GM12878 (cell line): Measurements from ENCODE around the gene SLC25A47. TPM values are rescaled to one million over a fixed set of nuclear protein-coding genes. Genes with fewer than 3 reads are reported as not detected.

Experiments used
- ATAC-seq: fragments of 200-7000 bp; cut with Tn5 transposase; 3 replicates; pipeline ENCODE4 v1.9.1; 2020; ENCODE audit warnings: mild to moderate bottlenecking, moderate library complexity
- BruUV-seq: library from RNA; stranded (reverse); fragments of 400-500 nt; replicated peaks from 2 replicates; lab custom pipeline; 2021; lab: Mats Ljungman, UMichigan
- CTCF ChIA-PET: fragments of 300-600 bp; sonication (Branson Sonifier 250); formaldehyde crosslinking; extraction: SDS; loops from one replicate; lab custom pipeline; 2021; ENCODE audit warnings: inconsistent platforms; lab: Yijun Ruan, JAX
- POLR2A ChIA-PET: fragments of 350-600 bp; formaldehyde crosslinking; extraction: SDS; loops from one replicate; lab custom pipeline; 2021; ENCODE audit warnings: inconsistent platforms; lab: Charles Lee
- RAD21 ChIA-PET: fragments of 300-600 bp; sonication (Branson Sonifier 250); formaldehyde crosslinking; loops from one replicate; lab custom pipeline; 2023; ENCODE audit warnings: antibody characterized with exemption; ENCODE audit not compliant: unreplicated experiment; lab: Charles Lee
- SMC1A ChIA-PET: fragments of 300-600 bp; sonication (Branson Sonifier 250); formaldehyde crosslinking; loops from one replicate; lab custom pipeline; 2023; ENCODE audit not compliant: unreplicated experiment, uncharacterized antibody; lab: Charles Lee
- DNase-seq: peaks from one replicate; pipeline ENCODE4 v3.0.0-alpha.2; 2011; ENCODE audit warnings: low read depth, low spot score
- FAIRE-seq: peaks from 3 replicates; lab custom pipeline; 2011; peaks lifted over from hg19 to GRCh38; lab: Jason Lieb, UNC
- H2AFZ ChIP-seq: 2 replicates; pipeline ENCODE4 v1.6.0; 2011; ENCODE audit warnings: low read depth, low read length, control low read depth; ENCODE audit not compliant: control insufficient read depth
- H3K27ac ChIP-seq: 2 replicates; pipeline ENCODE4 v1.5.1; 2011; ENCODE audit warnings: control low read depth; ENCODE audit not compliant: control insufficient read depth, insufficient read depth
- H3K27me3 ChIP-seq, 2 experiments: replicated peaks in 1 of 2; 2 replicates each; pipeline versions ENCODE4 v1.6.0 to v1.6.1; 2011; ENCODE audit warnings: low read length in 1 of 2; ENCODE audit not compliant: control insufficient read depth in 2 of 2, insufficient read depth in 2 of 2
- H3K36me3 ChIP-seq, 2 experiments: 2 replicates each; pipeline ENCODE4 v1.5.1; 2011; ENCODE audit warnings: low read length in 1 of 2; ENCODE audit not compliant: control insufficient read depth in 2 of 2, insufficient read depth in 2 of 2
- H3K4me1 ChIP-seq: 2 replicates; pipeline ENCODE4 v1.6.1; 2011; ENCODE audit warnings: mild to moderate bottlenecking, low read length, moderate library complexity, mixed read lengths; ENCODE audit not compliant: control insufficient read depth, insufficient read depth
- H3K4me2 ChIP-seq: 2 replicates; pipeline ENCODE4 v1.6.0; 2011; ENCODE audit warnings: control low read depth; ENCODE audit not compliant: control insufficient read depth, insufficient read depth
- H3K4me3 ChIP-seq: fragments of 200-600 bp; sonication (generic); 2 replicates; pipeline ENCODE4 v1.5.1; 2016
- H3K79me2 ChIP-seq: 2 replicates; pipeline ENCODE4 v1.6.0; 2011; ENCODE audit warnings: low read length; ENCODE audit not compliant: control insufficient read depth, insufficient read depth
- H3K9ac ChIP-seq: 2 replicates; pipeline ENCODE4 v1.8.0; 2011; ENCODE audit warnings: low read length, control low read depth, mixed read lengths; ENCODE audit not compliant: control insufficient read depth, insufficient read depth
- H3K9me3 ChIP-seq: replicated peaks from 3 replicates; pipeline ENCODE4 v1.5.1; 2011; ENCODE audit warnings: mild to moderate bottlenecking, low read length; ENCODE audit not compliant: control insufficient read depth, insufficient read depth
- H4K20me1 ChIP-seq: 2 replicates; pipeline ENCODE4 v1.6.0; 2011; ENCODE audit not compliant: control insufficient read depth, insufficient read depth
- GATAD2B ChIP-seq: fragments of 450-650 bp; conservative IDR thresholded peaks from 2 replicates; pipeline ENCODE4 v1.6.1; 2017; ENCODE audit warnings: low read depth, mild to moderate bottlenecking, moderate library complexity
- HDGF ChIP-seq: fragments of 450-650 bp; IDR thresholded peaks from 2 replicates; pipeline ENCODE4 v1.6.1; 2016; ENCODE audit warnings: antibody characterized with exemption
- IRF4 ChIP-seq: IDR thresholded peaks from 2 replicates; pipeline ENCODE4 v1.6.1; 2011; ENCODE audit warnings: low read depth, low read length
- MTA2 ChIP-seq: fragments of 450-650 bp; IDR thresholded peaks from 2 replicates; pipeline ENCODE4 v1.6.1; 2016; ENCODE audit warnings: low read depth, mild to moderate bottlenecking, moderate library complexity
- PAX5 ChIP-seq: IDR thresholded peaks from 2 replicates; pipeline ENCODE4 v1.6.1; 2011; ENCODE audit warnings: low read depth, low read length, borderline replicate concordance
- PAX8 ChIP-seq: fragments of 450-650 bp; IDR thresholded peaks from 2 replicates; pipeline ENCODE4 v1.6.1; 2017; ENCODE audit warnings: mild to moderate bottlenecking, moderate library complexity
- POLR2AphosphoS5 ChIP-seq: IDR thresholded peaks from 2 replicates; pipeline ENCODE4 v1.6.1; 2011; ENCODE audit warnings: mild to moderate bottlenecking, low read length, inconsistent platforms
- SPI1 ChIP-seq: IDR thresholded peaks from 2 replicates; pipeline ENCODE4 v1.6.1; 2011; ENCODE audit warnings: low read depth, mild to moderate bottlenecking, low read length, moderate library complexity, borderline replicate concordance; ENCODE audit not compliant: insufficient read depth
- WGBS: methylation state at CpG from one replicate; pipeline ENCODE4 v1.1.6; 2016; ENCODE audit warnings: low lambda C conversion rate; ENCODE audit not compliant: insufficient replicate concordance, insufficient coverage; ENCODE audit errors: missing lambda C conversion rate; 5-methylcytosine and 5-hydroxymethylcytosine counted together
- in situ Hi-C: fragments of 300-500 bp; cut with MboI; formaldehyde crosslinking; loops from 9 replicates; pipeline ENCODE4 v1.14.3; 2018; ENCODE audit warnings: mixed read lengths
- intact Hi-C: fragments of 100-400 bp; cut with micrococcal nuclease; formaldehyde crosslinking; loops from one replicate; pipeline ENCODE4 v1.14.2; 2022; ENCODE audit not compliant: unreplicated experiment
- polyA plus RNA-seq, 11 experiments: library from polyadenylated mRNA; depleted of rRNA in 4 of 11; unstranded in 6 of 11; stranded (reverse) in 5 of 11; fragments of >200 nt; fragmentation: Nextera tagmentation in 4 of 11; fragmentation: Illumina TruSeq in 1 of 11; extraction: Ambion mirVana in 4 of 11; extraction: Trizol in 1 of 11; gene quantifications; 1 replicate in 1 of 11; 2 replicates in 10 of 11; pipeline versions ENCODE4 v1.2.1 to v1.2.3, GENCODE V29; 2011 to 2016; ENCODE audit warnings: inconsistent platforms in 2 of 11, missing spikeins in 2 of 11, low read depth in 1 of 11
- total RNA-seq, 4 experiments: library from RNA; depleted of rRNA in 3 of 4; stranded (reverse); fragments of >200 nt in 3 of 4; fragmentation: Illumina TruSeq in 1 of 4; extraction: Trizol in 1 of 4; gene quantifications; 2 replicates each; pipeline versions ENCODE4 v1.2.1 to v1.2.3, GENCODE V29; 2013 to 2021
- TF ChIP-seq, protein P1 (sequence below): fragments of 450-650 bp; IDR thresholded peaks from 2 replicates; pipeline ENCODE4 v1.6.1; 2017; ENCODE audit warnings: mild to moderate bottlenecking, moderate library complexity

SLC25A47 gene
- total and polyA plus RNA-seq, 10 of the 15 experiments (the other 5 are each of a cell fraction or from before 2014, with no cell fraction given): 0.14 TPM; not detected in 9

DNA sequence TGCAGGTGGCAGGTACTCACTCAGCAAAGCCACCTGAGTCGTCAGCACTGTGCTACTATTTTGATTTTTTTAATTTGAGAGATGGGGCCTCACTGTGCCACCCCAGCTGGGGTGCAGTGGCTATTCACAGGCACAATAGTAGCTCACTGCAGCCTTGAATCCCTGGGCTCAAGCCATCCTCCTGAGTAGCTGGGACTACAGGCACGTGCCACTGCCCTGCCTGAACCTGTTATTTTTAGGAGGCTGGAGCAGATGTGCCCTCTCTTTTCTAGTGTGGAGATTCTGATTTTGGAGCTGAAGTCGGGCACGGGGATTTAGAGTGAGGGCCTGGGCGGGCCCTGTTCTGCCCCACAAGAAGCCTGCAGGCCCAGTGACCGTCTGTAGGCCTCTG, 17.3 kb downstream of the SLC25A47 start:
- ChIA-PET RAD21 (interaction anchor here (0.6 to 2.1 kb wide), 5 partner anchors 35 to 1763 kb away, joined by 3 to 10 read pairs (median 5); a partner anchor contains a TSS), SMC1A (interaction anchor here (0.8 to 2.8 kb wide), 7 partner anchors 9 to 45 kb away, joined by 3 to 24 read pairs (median 3); partner anchors contain the start of gene WDR25), CTCF (interaction anchor here (0.6 to 2.1 kb wide), 7 partner anchors 9 to 116 kb away, joined by 3 to 19 read pairs (median 4); no protein-coding TSS in a partner anchor), POLR2A (interaction anchor here (1.0 to 1.9 kb wide), 3 partner anchors 31 to 35 kb away, joined by 3 to 14 read pairs (median 4); partner anchors contain the start of gene WDR25)
- ATAC-seq (no peak), DNase-seq (no peak), FAIRE-seq (no peak)
- no peaks in the 10 kb centered on the region for H4K20me1 ChIP-seq
- no peak overlapping the region; the same call in 1 of the 2 replicates for H3K27ac ChIP-seq
- no peak overlapping the region for H3K4me2 ChIP-seq
- H3K9ac ChIP-seq: no peak overlapping the region
- TF ChIP-seq HDGF (no peak), PAX8 (no peak)
- no peak overlapping the region for H2AFZ ChIP-seq
- H3K9me3 ChIP-seq: no peaks in the 10 kb centered on the region
- BruUV-seq: TSS peak; percentile 26
- in situ Hi-C loops: no loop called here
- WGBS: 85% methylated on average over 6 of the region's 6 CpGs
- H3K4me3 ChIP-seq: no peak overlapping the region
- H3K4me1 ChIP-seq: peaks cover 23% of the 10 kb centered on the region
- peaks cover 18 to 31% of the 10 kb centered on the region in 2 experiments for H3K36me3 ChIP-seq
- no peaks in the 10 kb centered on the region for H3K79me2 ChIP-seq
- no peaks in the 10 kb centered on the region for H3K27me3 ChIP-seq
- intact Hi-C loops: loop anchor here (5.0 kb wide), 1 partner anchor 37 kb away; the partner anchor contains the start of gene WDR25

DNA sequence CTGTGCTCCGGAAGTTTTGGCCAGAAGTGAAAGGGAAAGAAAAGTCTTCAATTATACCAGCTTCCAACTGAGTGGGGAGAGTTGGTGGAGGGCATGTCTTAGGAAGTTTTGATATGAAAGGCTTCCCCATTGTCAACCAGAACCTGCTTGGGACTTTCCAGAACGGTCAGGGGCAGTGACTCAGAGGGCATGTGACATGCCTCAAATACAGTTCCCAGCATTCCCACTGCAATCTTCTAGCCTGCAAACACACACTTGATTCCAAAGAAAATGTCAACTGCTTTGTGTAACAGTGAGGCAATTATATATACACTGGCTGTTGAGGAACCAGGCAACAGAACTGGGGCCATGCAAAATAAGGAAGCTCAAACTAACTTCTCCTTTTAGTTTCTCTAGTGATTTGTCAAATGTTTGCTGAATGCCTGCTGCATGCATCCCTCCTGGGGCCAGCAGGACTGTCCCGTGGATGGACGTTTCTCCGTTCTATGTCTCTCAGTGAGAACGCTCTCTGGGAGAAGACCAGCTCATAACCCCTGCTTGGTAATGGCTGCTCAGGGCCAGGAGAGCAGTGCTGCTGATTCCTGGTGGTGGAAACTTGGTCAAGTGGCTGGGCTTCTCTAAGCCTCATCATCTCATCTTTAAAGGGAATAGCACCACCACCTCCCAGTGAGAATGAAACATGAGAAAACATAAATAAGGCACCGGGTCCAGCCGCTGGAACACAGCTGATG, 18.3 kb downstream of the SLC25A47 start:
- H4K20me1 ChIP-seq: no peaks in the 10 kb centered on the region
- peak overlapping the region; percentile 59 for H3K4me2 ChIP-seq
- no peaks in the 10 kb centered on the region for H3K9me3 ChIP-seq
- WGBS: 6% methylated on average over 8 of the region's 8 CpGs
- ChIA-PET POLR2A (interaction anchor here (0.6 to 1.9 kb wide), 5 partner anchors 30 to 105 kb away, joined by 3 to 14 read pairs (median 4); partner anchors contain the start of gene WDR25), SMC1A (interaction anchor here (0.8 to 2.8 kb wide), 8 partner anchors 8 to 44 kb away, joined by 3 to 24 read pairs (median 5); partner anchors contain the start of gene WDR25), CTCF (interaction anchor here (0.8 to 2.1 kb wide), 11 partner anchors 8 to 71 kb away, joined by 3 to 19 read pairs (median 3); a partner anchor contains a TSS), RAD21 (interaction anchor here (1.0 to 2.1 kb wide), 8 partner anchors 17 to 47 kb away, joined by 3 to 10 read pairs (median 4); a partner anchor contains a TSS)
- peak; percentile 81 for ATAC-seq
- FAIRE-seq: peak; percentile 92
- in situ Hi-C loops (no loop called here), intact Hi-C loops (loop anchor here (5.0 kb wide), 1 partner anchor 36 kb away; the partner anchor contains the start of gene WDR25)
- no peaks in the 10 kb centered on the region for H3K27me3 ChIP-seq
- H3K36me3 ChIP-seq: peaks cover 24 to 39% of the 10 kb centered on the region in 2 experiments
- H3K27ac ChIP-seq: peak overlapping the region; percentile 75
- H3K9ac ChIP-seq: peak overlapping the region; percentile 16; the same call in 1 of the 2 replicates
- DNase-seq: peak; percentile 44
- no peak overlapping the region for H3K4me3 ChIP-seq
- peak overlapping the region; percentile 40 for H2AFZ ChIP-seq
- H3K4me1 ChIP-seq: peaks cover 23% of the 10 kb centered on the region
- BruUV-seq: no TSS peak
- H3K79me2 ChIP-seq: no peaks in the 10 kb centered on the region
- TF ChIP-seq GATAD2B (peak; percentile 72; the same call in 1 of the 2 replicates), POLR2AphosphoS5 (peak; percentile 44; the same call in 1 of the 2 replicates), PAX5 (no peak), IRF4 (0 out of 2 replicates have a peak, but pooled peaks have one; percentile 18), SPI1 (peak; percentile 22; the same call in 1 of the 2 replicates), MTA2 (peak; percentile 49; the same call in 1 of the 2 replicates)
- TF ChIP-seq, protein P1, sequence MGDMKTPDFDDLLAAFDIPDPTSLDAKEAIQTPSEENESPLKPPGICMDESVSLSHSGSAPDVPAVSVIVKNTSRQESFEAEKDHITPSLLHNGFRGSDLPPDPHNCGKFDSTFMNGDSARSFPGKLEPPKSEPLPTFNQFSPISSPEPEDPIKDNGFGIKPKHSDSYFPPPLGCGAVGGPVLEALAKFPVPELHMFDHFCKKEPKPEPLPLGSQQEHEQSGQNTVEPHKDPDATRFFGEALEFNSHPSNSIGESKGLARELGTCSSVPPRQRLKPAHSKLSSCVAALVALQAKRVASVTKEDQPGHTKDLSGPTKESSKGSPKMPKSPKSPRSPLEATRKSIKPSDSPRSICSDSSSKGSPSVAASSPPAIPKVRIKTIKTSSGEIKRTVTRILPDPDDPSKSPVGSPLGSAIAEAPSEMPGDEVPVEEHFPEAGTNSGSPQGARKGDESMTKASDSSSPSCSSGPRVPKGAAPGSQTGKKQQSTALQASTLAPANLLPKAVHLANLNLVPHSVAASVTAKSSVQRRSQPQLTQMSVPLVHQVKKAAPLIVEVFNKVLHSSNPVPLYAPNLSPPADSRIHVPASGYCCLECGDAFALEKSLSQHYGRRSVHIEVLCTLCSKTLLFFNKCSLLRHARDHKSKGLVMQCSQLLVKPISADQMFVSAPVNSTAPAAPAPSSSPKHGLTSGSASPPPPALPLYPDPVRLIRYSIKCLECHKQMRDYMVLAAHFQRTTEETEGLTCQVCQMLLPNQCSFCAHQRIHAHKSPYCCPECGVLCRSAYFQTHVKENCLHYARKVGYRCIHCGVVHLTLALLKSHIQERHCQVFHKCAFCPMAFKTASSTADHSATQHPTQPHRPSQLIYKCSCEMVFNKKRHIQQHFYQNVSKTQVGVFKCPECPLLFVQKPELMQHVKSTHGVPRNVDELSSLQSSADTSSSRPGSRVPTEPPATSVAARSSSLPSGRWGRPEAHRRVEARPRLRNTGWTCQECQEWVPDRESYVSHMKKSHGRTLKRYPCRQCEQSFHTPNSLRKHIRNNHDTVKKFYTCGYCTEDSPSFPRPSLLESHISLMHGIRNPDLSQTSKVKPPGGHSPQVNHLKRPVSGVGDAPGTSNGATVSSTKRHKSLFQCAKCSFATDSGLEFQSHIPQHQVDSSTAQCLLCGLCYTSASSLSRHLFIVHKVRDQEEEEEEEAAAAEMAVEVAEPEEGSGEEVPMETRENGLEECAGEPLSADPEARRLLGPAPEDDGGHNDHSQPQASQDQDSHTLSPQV: peak; percentile 44
